HG03175 (cell line): ENCODE measurements around the gene DLX2.

Experiments
- ATAC-seq: cut with Tn5 transposase; IDR thresholded peaks from one replicate; pipeline ENCODE4 v1.9.1; 2021; ENCODE audit warnings: mild to moderate bottlenecking, moderate library complexity; ENCODE audit not compliant: unreplicated experiment

DLX2 gene

GRCh38 chr2:172107690-172108586, 5.2 kb upstream of the DLX2 start:
- ATAC-seq: no peak

DNA sequence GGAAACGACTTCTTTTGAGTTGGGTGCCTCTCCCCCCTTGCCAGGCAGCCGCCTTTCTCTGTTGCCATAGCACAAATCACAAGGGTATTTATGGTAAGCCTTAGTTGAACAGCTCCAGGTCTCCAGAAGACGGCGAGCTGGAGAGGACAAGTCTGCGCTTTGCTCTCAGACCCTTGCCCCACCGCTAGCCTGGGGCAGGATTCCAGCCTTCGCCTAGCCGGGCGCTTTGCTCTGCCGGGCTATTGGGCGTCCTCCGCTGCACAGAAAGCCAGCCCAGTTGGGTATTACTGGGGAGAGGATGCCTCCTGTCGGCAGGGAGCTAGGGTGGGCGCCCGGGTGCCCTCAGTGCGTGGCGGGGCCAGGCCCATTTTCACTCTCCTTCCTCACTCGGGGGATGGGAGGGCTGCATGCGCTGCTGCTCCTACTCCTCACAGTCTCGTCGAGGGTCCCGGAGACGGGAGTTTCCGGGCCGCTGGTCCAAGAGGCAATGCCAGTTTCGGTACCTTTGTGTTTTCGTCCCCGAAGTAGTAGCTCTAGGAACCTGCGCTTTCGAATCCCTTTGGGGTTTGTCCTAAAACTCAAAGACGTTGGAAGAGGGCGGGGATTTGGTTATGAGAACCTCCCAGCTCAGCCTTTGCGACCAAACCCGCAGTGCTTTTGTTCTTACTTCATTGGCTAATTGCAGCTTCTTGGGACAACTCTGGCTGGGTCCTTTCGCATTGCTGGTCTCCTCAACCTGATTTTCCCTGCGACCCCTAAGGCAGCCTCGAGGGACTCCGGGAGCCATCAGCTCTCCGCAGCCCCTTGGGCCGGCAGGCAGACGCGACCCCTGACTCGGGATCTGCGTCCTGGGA, 3.6 kb upstream of the DLX2 start:
- no peak for ATAC-seq

DNA sequence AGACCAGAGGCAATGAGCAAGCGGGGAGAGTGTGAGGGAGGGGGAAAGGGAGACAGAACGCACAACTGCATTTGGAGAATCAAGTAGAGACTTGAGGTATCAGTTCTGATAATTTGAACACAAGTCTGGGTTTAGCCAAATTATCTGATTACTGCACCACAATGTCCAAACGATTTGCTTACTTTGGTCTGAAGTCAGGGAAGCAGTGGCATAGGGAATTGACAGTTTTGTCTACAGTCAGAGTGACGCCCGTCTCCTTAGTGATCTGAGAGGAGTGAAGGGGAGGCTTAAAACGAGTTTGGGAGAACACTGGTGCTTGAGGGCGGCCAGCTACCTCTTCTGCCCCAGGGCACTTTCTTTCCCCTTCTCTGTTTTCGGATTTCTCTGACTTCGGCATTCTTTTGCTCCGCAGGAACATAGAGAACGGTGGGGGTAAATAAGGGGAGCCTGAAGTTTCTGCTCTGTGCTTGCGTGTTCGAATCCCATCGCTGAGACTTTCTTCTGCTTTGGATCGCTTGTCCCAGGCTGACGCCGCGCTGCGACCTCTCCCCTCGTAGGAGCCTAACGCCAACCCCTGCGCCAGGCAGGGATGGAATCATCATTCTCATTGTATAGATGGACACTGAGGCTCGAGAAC, 2.9 kb upstream of the DLX2 start:
- no peak for ATAC-seq

- ATAC-seq: no peak
Measured at GRCh38 chr2:172103471-172104272, 972 bp upstream of the DLX2 start.

DNA sequence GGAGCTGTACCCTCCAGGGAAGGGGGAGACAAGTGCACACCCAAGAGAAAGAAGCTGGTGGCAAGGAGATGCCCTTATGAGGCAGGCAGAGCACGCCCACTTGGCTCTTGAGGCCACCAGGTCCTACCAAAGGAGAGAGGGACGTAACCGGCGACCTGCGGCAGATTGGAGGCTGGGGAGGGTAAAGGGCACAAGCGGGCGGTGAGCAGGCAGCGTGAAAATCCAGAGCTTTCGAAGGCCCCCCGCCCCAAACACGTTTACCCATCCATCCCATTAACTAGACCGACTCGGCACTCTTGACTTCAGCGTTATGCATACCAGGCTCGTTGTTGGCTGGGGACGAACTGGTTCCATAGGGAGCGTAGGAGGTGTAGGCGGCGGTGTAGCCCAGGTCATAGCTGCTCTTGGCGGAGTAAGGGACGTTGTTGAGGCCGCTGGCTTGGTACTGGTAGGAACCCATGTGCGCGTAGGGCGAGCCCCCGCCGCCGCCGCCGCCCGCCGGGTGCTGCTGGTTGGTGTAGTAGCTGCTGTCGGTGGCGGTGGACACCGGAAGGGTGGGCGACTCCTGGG, 794 bp downstream of the DLX2 start:
- no peak for ATAC-seq

- ATAC-seq: no peak
Measured at GRCh38 chr2:172100935-172101820, 1.5 kb downstream of the DLX2 start.

DNA sequence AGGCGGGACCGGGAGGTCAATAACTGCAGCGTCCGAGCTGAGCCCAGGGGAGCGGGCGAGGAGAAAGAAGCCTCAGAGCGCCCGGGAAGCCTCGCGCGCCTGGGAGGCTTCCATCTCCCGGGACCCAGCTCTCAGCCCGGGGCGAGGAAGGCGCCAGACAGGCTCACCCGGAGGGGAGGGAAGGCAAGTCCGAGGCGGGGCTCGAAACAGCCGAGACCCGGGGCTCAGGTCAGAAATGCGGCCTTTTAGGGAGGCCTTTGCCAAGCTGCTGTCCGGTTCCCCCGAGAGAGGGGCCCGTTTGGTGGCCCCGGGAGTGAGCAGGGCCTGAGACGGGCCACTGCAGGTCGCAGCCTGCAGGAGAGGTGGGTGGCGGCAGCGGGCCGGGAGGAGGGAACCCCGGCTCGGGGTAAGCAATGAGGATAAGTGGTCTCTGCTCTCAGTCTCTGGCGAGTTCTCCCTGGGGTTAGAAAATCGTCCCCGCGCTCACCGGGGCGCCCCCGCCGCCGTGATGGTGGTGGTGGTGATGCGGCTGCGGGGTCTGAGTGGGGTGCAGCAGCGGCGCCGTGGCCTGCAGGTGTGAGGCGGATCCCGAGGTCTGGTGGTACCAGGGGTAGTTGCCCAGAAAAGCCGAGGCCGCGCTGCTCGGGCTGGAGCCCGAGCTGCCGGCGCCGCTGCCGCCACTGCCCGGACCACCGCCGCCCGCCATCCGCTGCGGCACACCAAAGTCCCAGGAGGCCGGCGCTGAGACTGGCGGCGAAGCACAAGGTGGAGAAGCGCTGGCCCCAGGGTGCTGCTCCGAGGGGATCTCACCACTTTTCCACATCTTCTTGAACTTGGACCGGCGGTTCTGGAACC, 2.4 kb downstream of the DLX2 start:
- no peak for ATAC-seq

GRCh38 chr2:172099472-172100079, 3.1 kb downstream of the DLX2 start:
- ATAC-seq: no peak

DNA sequence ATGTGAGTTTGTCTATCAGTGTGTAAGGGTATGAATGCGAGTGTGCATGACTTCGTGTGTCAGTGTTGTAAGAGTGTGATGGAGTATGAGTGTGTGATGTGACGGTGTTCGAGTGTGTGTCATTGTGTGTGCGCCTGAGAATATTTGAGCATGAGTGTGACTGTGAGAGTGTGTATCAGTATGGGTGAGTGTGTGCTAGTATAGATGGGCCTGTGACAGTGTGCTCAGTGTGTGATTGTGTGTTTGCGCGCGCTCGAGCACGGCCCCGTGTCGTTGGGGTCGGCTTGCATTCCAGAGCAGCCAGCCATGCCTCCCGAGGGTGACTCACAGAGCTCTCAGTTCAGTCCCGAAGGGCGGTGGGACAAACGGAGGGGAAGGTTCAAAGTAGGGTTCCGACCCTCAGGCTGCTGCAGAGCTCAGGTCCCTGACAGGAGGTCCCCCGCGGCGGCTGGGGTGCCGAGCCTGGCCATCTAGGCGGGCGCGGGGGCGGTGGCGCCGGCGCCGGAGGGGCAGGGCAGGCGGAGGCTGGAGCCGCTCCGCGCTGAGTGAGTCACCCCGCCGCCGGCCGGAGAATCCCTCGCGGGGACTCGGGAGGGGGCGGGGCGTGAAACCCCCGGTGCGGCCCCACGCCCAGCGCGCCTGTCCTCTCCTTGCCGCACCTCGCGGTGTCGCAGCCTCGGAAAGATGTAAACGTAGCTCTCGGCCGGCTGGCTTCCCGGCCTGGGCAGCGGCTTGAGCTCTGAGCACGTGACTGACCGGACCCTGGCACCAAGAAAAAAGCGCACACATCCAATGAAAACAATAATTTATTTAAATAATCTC, 3.8 kb downstream of the DLX2 start:
- ATAC-seq: no peak

DNA sequence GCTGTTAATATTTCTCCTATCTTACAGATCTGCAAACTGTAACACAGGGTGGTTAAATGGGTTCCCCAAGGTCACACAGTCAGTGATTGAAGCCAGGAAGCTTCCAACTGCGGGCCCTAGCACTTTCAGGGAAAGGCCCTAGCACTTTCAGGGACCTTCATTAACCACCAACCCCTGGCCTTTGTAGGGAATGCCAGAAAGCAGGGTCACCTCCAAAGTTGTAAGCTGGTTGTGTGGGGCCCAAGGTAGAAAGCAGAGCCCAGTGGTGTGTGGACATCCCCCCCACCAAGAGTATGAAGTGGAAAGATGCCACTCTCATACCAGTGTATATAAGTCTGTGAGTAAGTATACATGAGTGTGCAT, 4.4 kb downstream of the DLX2 start:
- ATAC-seq: no peak

GRCh38 chr2:172097557-172098131, 5.1 kb downstream of the DLX2 start:
- ATAC-seq: no peak

- ATAC-seq: no peak
Measured at GRCh38 chr2:172096626-172097547, 5.8 kb downstream of the DLX2 start.

- ATAC-seq: no peak
Measured at GRCh38 chr2:172095905-172096625, 6.6 kb downstream of the DLX2 start.

- ATAC-seq: no peak
Measured at GRCh38 chr2:172095146-172095904, 7.4 kb downstream of the DLX2 start.
